Stimulated activated CD8-positive, alpha-beta memory T cell treated with anti-CD3 and anti-CD28 coated beads, Interleukin-7, amount 100 ng/mL, for 48 hours (primary cell): ENCODE measurements around the gene G6PC3.

Experiments
- DNase-seq, 2 donors: peaks; one replicate each; pipeline ENCODE4 v3.0.0-alpha.2; 2020; ENCODE audit warnings: low read depth in 1 of 2; ENCODE audit errors: extremely low read depth in 1 of 2

Gene G6PC3

DNA sequence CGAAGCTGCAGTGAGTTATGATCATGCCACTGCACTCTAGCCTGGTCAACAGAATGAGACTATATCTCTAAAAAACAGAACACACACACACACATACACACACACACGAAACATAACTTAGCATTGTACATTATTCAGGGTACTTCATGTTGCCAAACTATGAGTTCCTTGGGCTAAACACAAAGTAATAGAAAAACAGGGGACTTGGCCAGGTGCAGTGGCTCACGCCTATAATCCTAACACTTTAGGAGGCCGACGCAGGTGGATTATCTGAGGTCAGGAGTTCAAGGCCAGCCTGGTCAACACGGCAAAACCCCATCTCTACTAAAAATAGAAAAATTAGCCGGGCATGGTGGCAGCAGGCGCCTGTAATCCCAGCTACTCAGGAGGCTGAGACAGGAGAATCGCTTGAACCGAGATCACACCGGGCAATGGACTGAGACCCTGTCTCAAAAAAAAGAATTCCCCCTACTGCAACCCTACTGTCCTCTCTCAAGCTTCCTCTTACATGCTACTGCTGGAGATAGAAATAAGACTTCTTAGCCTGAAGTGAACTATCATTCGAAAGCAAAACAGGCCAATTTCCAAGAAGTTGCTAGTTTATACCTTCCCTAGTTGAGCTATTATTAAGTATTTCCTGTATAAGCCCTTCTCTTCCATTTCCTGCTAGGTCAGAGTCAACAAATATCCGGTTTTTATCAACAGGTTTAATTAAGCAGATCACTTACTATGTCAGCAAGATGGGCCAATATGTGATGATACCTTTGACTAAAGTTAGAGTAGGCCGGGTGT is 11.2 kb upstream of the G6PC3 start:
- no peak for DNase-seq

DNA sequence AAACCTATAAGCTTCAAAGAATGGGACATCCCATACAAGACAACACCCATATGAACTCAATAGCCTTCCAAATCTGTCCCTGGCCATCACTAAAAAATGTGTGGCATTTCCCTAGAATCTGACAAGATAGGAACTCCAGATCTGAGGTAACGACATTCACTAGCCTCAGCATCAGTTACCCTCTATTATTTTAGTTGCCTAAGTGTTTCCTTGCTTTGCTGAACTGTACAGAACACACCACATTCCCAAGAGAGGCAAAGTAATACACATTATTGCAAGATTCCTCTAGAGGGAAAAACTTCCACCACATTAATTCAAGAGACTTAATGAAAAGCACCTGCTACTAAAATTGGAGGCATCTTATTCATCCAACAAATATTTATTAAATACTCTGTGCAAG is 9.1 kb upstream of the G6PC3 start:
- DNase-seq: no peak

DNA sequence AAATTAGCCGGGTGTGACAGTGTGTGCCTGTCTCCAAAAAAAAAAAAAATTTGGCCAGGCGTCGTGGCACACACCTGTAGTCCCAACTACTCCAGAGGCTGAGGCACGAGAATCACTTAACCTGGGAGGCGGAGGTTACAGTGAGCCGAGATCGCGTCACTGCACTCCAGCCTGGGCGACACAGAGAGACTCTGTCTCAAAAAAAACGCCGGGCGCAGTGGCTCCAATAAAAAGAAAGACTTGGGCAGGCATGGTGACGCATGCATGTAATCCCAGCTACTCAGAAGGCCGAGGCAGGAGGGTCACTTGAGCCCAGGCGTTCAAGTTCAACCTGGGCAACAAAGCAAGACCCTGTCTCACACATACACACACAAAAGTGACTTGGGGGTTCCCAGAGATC is 7.7 kb upstream of the G6PC3 start:
- no peak for DNase-seq

DNA sequence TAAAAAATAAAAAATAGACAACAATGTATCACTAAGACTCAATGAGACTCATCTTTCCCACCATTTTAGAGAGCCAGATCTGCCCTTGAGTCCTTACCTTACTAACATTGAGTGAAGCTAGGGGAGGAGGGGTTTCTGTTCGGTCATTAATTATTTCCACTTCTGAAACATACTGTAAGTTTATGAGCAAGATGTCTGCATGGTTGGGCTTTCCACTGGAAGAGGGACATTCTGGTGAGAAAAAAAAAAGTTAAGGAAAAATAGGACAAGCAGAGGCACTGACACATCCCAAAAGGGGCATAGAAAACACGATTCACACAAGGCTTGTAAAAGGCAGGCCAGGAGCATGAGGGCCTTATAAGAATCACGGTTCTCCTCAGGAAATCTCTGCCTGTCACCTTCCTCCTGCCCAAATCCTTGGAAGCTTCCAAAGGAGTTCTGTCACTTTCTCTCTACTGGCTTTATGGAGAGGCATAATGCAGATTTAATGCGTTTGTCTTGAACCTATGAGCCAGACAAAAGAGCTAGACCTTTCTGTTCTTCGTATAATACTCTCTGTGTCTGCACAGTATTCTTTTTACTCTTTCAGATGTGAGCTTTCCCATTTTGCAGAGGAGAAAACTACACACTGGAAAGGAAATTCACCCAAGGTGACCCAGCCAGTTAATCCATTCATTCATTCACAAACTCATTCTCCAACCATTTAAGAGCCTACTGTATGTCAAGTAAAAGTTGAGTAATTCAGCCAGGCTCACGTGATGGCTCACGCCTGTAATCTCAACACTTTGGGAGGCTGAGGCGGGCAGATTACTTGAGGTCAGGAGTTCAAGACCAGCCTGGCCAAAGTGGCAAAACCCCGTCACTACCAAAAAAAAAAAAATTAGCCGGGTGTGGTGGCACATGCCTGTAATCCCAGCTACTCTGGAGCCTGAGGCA is 6.6 kb upstream of the G6PC3 start:
- DNase-seq: no peak

DNA sequence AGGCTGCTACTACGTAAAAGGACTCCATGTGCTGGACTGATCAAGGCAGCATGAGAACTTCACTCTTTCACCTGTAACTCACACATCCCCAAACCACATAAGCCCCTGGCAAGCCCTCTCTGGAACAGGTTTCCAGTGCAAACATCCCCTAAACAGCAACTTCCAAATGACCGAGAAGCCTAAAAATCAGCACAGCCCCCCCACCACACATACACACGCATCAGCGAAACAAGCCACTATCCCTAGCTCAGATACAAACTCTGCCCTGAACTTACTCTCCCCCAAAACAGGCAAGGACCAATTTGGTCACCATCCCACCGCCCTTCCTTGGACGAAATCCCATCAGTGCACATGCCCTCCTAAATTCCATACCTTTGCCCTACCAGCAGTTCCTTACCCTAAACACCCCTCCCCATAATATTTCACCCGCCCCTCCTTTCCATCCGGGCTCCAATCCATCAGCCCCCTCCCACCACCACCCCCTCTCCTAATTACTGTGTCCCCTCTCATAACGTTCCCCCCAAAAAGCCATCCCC is 4.8 kb upstream of the G6PC3 start:
- no peak for DNase-seq

DNA sequence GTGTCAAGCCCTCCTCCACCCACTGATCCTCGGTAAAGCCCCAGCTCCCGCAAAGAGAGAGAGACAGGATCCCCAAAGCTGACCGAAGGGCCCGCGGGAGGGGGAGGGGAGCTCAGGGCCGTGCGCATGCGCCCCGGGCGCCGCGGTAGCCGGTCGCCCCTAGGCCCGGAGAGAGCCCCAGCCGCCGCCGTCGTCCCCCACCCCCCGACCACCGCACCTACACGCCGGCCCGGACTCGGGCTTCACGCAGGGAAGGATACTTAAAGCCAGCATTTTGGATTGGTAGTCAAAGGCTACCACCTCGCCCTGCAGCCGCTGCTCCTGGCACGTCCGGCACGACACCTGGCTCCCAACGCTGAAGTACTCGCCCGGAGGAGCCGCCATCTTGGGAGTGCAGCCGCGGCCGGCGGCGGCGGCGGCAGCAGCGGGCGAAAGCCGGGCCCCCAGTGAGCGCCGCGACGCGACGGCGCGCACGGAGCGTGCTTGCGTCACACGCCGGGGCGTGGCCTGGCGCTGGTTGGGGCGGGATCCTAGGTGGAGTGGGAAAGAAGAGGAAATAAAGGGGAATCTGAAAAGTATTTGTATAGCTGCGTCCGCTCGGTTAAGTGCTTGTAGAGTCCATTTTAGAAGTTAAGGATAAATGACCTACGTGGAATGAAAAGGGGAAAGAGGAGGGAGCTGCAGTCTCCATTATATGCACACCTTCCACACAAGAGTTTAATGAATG is 4.2 kb upstream of the G6PC3 start, which contains the start of gene LSM12:
LSM12 (minus strand) TSS at position 468 of the 727 bp plus-strand sequence; CDS start at position 384, 84 bp downstream.
- peak; percentile 74 to 87 for DNase-seq

DNA sequence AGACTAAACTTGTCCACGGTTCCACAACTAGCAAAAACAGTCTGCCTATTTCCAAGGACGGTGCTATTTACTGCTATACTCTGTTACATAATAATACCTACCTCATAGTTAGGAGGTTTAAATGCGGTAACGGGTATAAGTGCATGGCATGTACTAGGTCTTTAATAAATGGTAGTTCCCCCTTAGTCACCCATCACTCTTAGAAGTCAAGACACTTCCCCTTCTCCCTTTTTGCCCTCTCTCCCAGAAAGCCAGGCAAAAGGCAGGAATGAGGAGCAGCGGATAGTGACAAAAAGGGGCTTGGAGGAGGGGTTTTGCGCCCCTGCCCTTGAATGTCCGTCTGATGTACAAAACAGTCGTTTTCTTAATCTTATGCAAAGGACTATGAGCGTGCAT is 3.0 kb upstream of the G6PC3 start:
- DNase-seq: no peak

DNA sequence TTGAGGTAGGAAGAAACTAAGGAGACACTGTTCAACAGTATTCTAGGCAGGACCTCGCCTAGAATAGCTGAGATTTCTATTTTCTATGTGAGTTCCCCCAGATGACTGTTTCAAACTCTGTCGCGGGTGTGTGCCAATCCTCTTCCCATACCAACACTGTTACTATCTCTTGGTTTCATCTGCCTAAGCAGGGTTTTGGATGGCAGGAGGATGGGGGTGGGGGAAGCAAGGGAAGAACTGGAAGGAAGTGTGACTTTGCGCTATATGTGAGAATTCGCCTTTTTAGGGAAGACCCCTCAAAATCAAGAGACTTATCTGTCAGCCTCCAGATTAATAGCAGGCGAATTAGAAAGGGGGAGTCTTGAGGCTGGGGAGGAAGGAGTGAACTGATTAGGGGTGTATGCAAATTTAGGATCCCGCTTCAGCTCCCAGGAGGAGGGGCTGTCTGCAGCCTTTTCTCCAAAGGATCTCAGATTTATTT is 521 bp upstream of the G6PC3 start:
- no peak for DNase-seq

DNA sequence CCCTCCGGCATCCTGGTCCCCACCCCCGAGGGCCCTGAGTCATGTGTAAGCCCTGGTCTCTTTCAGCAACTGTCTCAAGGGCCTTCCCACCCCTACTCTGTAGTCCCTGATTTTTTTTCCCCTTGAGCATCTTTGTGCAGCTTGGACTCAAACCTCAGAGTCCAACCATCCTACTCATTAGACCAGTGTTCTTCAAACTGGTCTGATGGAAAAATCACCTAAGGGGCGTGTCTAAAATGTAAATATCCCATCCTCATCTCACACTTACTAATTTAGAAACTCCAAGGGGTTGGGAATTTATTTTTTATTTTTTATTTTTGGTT is 624 bp downstream of the G6PC3 start:
- DNase-seq: peak in 1 of 2 donors; percentile 70

DNA sequence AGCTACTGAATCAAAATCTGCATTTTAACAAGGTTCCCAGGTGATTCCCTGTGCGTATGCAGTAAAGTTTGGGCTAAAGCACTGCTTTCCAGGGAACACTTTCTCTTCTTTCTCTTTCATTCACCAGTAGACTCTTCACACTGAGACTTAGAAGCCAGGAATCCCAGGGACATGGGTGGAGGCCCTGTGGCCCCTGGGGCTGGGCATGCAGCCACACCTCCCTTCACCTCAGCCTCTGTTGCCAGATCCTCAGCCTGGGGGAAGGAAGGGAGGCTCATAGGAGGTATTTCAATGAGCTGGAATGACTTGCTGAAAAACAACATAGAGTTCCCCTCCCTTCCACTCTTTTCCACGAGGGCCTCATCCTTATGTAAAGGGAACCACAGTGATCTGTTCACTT is 1.2 kb downstream of the G6PC3 start:
- DNase-seq: no peak

DNA sequence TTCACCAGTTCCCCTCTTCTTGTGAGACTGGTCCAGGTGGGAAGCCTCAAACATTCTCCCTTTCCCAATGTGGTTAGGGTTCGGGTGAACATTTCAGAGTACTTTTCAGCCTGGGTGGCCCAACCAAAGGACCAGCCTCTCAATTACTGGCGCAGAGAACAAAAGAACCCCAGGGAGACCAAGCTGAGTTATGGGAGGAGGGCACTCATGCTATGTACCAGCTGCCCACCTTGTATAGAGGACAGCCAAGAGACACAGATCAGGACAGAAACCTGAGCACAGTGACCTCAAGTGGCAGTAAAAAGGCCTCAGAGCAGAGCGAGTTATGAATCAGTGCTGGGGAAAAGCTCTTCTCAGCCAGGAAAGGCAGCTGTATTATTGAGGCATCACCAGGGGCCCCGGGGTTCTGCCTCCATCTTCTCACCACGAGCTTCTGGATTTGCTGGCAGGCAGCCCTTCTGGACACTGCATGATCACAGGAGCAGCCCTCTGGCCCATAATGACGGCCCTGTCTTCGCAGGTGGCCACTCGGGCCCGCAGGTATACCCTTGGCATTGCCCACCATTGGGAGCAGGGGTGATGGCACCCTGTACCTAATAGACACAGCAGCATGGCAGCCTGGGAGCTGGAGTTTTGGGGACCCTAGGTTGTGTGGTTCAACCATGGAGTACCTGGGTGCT is 3.8 kb downstream of the G6PC3 start:
- no peak for DNase-seq

DNA sequence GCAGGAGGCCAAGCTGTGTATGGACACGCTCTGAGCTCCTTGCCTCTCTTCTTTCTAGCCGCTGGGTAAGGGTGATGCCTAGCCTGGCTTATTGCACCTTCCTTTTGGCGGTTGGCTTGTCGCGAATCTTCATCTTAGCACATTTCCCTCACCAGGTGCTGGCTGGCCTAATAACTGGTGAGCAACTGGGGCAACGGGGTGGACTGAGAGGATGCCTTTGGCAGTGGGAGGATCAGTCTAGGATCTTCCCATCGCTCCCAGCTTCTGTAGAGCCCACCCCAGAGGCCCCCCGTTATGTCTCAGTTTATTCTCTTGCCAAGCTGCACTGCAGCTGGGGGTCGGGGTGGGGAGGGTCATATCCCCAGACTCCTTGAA is 4.4 kb downstream of the G6PC3 start:
- DNase-seq: no peak

DNA sequence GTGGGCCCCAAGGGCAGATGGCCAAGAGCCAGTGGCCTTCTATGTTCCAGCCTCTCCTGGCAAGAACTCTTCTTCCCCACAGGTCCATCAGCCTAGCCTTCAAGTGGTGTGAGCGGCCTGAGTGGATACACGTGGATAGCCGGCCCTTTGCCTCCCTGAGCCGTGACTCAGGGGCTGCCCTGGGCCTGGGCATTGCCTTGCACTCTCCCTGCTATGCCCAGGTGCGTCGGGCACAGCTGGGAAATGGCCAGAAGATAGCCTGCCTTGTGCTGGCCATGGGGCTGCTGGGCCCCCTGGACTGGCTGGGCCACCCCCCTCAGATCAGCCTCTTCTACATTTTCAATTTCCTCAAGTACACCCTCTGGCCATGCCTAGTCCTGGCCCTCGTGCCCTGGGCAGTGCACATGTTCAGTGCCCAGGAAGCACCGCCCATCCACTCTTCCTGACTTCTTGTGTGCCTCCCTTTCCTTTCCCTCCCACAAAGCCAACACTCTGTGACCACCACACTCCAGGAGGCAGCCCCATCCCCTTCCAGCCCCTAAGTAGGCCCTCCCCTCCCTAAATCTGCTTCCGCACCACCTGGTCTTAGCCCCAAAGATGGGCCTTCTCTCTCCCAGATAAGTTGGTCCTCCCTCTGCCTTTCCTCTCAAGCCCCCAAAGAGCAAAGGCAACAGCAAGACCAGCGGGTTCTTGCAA is 5.2 kb downstream of the G6PC3 start:
- DNase-seq: no peak

DNA sequence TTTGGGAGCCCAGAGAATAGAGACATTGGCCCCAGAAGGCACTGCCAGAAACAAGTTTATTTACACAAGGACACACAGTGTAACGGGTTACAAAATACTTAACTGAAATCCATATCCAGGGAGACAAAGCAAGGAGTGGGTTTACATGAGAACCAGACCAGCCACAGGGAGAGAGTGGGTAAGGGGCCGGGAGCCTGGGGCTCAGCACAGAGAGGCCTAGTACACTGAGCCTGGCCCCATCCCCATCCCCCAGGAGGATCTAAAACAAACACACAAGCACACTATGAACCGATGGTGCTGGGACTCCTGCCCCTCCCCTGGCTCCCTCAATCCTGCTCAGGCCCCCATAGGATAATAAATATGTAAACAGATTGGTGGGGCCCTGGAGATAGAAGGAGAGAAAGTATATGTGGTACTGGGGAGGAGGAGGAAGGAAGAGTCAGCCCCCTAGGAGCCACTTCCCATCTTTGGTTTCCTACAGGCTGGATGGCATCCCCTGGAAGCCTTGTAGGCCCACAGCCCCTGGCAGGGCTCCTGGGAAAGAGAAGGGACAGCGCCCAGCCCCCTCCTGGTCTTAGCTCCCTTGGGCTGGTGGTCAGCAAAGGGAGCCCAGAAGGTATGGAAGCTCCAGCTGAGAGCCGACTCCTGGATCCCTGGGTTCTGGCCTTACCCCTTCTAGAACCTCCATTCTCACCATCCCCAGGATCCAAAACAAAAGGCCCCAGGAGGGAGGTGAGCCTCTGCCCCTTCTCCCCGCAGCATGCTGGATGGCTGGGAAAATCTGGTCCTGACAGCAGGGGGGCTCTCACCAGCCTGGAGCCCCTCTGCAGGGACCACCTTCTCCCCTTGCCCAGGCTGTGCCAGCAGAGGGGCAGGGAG is 6.4 kb downstream of the G6PC3 start:
- no peak for DNase-seq

DNA sequence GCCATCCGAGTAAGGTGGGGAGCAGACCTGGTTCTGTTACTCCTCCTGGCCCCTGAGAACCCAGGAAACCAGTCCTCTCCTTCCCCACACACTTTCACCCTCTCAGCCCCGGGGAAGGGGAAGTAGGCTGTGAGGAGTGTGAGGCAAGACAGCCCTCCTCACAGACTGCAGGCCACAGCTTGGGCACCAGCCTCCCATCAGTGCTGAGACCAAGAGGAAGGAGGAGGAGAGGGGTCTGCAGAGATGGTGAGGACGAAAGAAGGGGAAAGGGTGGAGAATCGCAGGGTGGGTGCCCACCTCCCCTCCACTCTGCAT is 7.0 kb downstream of the G6PC3 start:
- DNase-seq: no peak

DNA sequence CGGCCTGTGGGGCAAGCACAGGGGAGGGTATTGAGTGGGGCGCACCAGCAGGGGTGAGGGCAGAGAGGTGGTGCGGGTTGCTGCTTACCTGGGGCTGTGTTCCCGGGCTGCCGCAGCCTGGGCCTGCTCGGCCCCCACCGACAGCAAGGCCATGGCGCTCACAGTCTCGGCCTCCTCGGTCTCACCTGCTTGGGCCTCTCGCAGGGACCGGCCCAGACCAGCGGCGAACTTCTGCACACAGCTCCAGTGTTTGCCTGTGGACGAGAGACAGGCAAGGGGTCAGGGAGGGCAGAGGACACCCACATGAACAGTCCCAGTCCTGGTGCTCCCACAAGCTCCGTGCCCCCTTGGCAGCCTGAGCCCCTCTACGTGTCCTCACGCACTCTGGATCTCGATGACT is 7.9 kb downstream of the G6PC3 start:
- DNase-seq: no peak

DNA sequence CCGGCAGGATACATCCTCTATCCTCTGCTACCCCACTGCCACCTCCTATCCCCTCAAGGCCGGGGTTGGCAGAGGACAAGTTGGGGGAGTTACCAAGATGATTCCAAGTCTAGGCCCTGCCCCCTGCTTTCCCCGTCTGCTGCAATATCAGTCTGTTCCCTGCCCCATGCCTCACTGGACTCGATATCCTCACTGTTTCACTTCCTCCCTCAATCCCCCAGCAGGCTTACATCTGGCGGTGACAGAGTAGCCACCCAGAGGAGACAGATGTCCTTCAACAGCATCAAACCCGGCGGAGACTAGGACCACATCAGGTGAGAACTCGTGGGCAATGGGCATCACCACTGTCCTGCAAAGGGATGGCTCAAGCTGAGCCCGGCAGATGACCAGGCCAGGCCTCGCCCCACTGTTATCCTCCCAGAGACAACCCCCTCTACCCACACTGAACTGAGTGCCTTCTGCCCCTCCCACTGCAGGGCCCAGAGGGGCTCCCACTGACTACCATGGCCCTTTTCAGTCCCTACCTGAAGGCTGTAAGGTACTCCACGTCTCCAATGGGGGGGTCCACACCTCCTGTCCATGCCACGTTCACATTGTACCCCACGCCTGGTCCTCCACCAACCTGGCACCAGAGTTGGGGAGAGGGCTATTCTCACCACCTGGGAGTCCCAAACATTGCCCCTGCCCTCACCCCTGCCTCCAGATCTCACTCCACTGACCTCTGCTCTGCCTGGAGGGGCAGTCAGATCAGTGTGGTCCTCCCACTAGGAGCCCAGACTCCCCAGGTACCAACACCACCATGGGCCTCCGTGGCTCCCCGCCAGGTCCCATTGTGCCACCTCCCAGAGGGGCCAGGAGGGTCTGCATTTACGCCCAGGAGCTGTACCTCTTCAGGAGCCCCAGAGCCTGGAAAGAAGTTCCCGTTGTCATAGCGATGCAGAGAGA is 9.6 kb downstream of the G6PC3 start:
- no peak for DNase-seq

DNA sequence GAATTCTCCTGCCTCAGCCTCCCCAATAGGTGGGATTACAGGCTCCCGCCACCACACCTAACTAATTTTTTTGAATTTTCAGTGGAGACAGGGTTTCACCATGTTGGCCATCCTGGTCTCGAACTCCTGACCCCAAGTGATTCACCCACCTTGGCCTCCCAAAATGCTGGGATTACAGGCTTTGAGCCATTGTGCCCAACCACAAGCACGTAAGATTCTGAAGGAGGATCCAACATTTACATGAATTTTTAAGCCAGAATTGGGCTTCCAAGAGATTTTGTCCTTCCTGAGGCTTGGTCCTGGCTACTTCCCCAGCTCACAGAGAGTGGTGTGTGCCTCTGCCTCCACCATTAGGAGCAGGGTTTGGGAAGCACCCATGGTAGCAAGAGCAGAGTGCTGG is 11.1 kb downstream of the G6PC3 start:
- no peak for DNase-seq
